ENCODE results near the gene POM121L2.

- TF ChIP-seq MXI1 (IDR thresholded peaks at IDR 0.05; ENCODE audit: low read depth, low read length) (no peak), SUPT20H (IDR thresholded peaks at IDR 0.05; ENCODE audit: borderline replicate concordance, control insufficient read depth, low read depth, low read length) (no peak), CTCF (IDR thresholded peaks at IDR 0.05 in 2 of 3, conservative IDR thresholded peaks at IDR 0.05 in 1 of 3; ENCODE audit: control insufficient read depth in 2 of 3, extremely low read depth in 1 of 3, insufficient read depth in 1 of 3, low read depth in 3 of 3, low read length in 3 of 3) (no peak), POLR2A (IDR thresholded peaks at IDR 0.05; ENCODE audit: low read depth, low read length) (no peak), REST (IDR thresholded peaks at IDR 0.05; ENCODE audit: low read depth, low read length) (no peak), USF2 (IDR thresholded peaks at IDR 0.05; ENCODE audit: borderline replicate concordance, low read depth, low read length) (no peak)
Observed at GRCh38 chr6:27296106-27296783, 15.8 kb downstream of the POM121L2 start.

Measured in GM12878 (cell line).